Measurements from ENCODE around the gene HAUS8.

DNA sequence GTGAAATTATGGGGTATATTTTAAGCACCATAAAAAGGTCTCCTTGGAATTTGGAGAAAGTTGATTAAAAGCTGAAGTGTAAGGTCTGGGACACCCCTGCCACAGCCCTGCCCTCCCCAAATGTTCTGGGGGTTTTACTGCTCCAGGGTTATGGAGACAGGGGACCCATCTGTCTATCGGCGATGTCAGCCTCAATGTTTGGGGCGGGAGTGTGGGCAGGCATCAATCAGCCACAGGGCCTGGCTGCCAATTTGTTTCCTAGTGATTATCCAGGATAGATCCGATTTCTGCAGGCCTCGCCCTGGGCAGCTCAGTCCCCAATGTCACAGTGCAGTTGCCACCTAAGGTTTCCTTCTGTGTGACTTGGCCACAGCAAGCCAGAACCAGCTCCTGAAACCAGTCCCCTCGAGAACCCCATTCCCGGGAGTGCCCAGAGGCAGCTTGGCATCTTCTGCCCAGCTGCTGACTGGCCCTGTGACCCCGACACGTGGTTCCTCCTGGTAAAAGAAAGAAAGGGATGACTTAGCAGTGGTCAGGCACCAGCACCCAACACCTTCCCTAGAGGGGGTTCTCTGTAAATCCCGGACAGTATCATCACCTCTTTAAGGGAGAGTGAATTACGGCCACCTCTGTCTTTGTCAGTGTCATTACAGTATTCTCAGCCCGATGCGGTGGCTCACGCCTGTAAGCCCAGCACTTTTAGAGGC is 41.9 kb upstream of the HAUS8 start:
- TF ChIP-seq, protein P1, sequence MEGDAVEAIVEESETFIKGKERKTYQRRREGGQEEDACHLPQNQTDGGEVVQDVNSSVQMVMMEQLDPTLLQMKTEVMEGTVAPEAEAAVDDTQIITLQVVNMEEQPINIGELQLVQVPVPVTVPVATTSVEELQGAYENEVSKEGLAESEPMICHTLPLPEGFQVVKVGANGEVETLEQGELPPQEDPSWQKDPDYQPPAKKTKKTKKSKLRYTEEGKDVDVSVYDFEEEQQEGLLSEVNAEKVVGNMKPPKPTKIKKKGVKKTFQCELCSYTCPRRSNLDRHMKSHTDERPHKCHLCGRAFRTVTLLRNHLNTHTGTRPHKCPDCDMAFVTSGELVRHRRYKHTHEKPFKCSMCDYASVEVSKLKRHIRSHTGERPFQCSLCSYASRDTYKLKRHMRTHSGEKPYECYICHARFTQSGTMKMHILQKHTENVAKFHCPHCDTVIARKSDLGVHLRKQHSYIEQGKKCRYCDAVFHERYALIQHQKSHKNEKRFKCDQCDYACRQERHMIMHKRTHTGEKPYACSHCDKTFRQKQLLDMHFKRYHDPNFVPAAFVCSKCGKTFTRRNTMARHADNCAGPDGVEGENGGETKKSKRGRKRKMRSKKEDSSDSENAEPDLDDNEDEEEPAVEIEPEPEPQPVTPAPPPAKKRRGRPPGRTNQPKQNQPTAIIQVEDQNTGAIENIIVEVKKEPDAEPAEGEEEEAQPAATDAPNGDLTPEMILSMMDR (conservative IDR thresholded peaks at IDR 0.05), result no peak
- no peak for TF ChIP-seq EZH2 (IDR thresholded peaks at IDR 0.05; ENCODE audit: low read depth)
